CD4-positive, alpha-beta T cell (primary cell): ENCODE results near the gene HEXD. TPM values are rescaled to one million over a fixed set of nuclear protein-coding genes. Genes with fewer than 3 reads are reported as not detected.

Experiments
- ATAC-seq: fragments of 200-7000 bp; cut with Tn5 transposase; one replicate; pipeline ENCODE4 v1.10.0; 2022; ENCODE audit warnings: mild to moderate bottlenecking; ENCODE audit not compliant: poor library complexity
- CTCF ChIA-PET: fragments of 350-600 bp; sonication (Branson Sonifier 250); formaldehyde crosslinking; loops from one replicate; lab custom pipeline; 2021; ENCODE audit warnings: antibody characterized with exemption, inconsistent platforms; lab: Charles Lee
- POLR2A ChIA-PET: fragments of 350-600 bp; sonication (Branson Sonifier 250); formaldehyde crosslinking; loops from one replicate; lab custom pipeline; 2021; ENCODE audit warnings: antibody characterized with exemption, inconsistent platforms; lab: Charles Lee
- DNase-seq, 14 experiments: peaks; one replicate each; pipeline ENCODE4 v3.0.0-alpha.2; 2013 to 2020; ENCODE audit warnings: mixed read lengths in 2 of 14
- H3K27ac ChIP-seq, 2 donors: one replicate each; pipeline versions ENCODE4 v1.5.1 to v1.7.0; 2013; ENCODE audit warnings: low read length in 2 of 2, low read depth in 1 of 2, mild to moderate bottlenecking in 1 of 2
- H3K27me3 ChIP-seq, 2 experiments: 1 replicate in 1 of 2; 2 replicates in 1 of 2; pipeline versions ENCODE4 v1.6.1 to v1.7.0; 2013; ENCODE audit warnings: low read length in 2 of 2, control low read depth in 1 of 2, mild to moderate bottlenecking in 1 of 2, moderate library complexity in 1 of 2; ENCODE audit not compliant: insufficient read depth in 2 of 2, control insufficient read depth in 1 of 2
- H3K36me3 ChIP-seq: one replicate; pipeline ENCODE4 v1.6.1; 2013; ENCODE audit warnings: low read length, control low read depth; ENCODE audit not compliant: insufficient read depth
- H3K4me1 ChIP-seq: one replicate; pipeline ENCODE4 v1.6.1; 2013; ENCODE audit warnings: low read length, control low read depth; ENCODE audit not compliant: insufficient read depth
- H3K4me3 ChIP-seq: one replicate; pipeline ENCODE4 v1.5.1; 2013; ENCODE audit warnings: mild to moderate bottlenecking, low read length, moderate library complexity
- H3K9me3 ChIP-seq, 2 experiments: 1 replicate in 1 of 2; 2 replicates in 1 of 2; pipeline versions ENCODE4 v1.6.1 to v1.7.0; 2013; ENCODE audit warnings: low read length in 2 of 2, mild to moderate bottlenecking in 2 of 2, control low read depth in 1 of 2, moderate library complexity in 1 of 2; ENCODE audit not compliant: control insufficient read depth in 1 of 2, insufficient read depth in 1 of 2
- H3K27ac Mint-ChIP-seq: one replicate; pipeline ENCODE4 v1.8.0; 2020; ENCODE audit warnings: mixed read lengths
- H3K27me3 Mint-ChIP-seq: one replicate; pipeline ENCODE4 v1.8.0; 2021; ENCODE audit warnings: mixed read lengths
- H3K36me3 Mint-ChIP-seq: one replicate; pipeline ENCODE4 v1.8.0; 2021; ENCODE audit warnings: low read depth, mixed read lengths
- H3K4me1 Mint-ChIP-seq: one replicate; pipeline ENCODE4 v1.8.0; 2021; ENCODE audit warnings: low read depth, mixed read lengths
- H3K4me3 Mint-ChIP-seq: one replicate; pipeline ENCODE4 v1.8.0; 2020; ENCODE audit warnings: mild to moderate bottlenecking, mixed read lengths
- H3K9me3 Mint-ChIP-seq: one replicate; pipeline ENCODE4 v1.8.0; 2020; ENCODE audit warnings: mixed read lengths
- intact Hi-C, 2 experiments: fragments of 100-400 bp; cut with DNase I in 1 of 2; cut with micrococcal nuclease in 1 of 2; formaldehyde crosslinking; loops; one replicate each; pipeline versions ENCODE4 v1.15.1 to v1.9.0; 2023 to 2025; cut with DNase I, micrococcal nuclease
- total RNA-seq, 174 experiments: library from RNA in 2 of 174; stranded (reverse) in 2 of 174; gene quantifications; one replicate each; pipeline ENCODE4 v1.2.3 and lab custom pipeline; 2021 to 2026
- TF ChIP-seq, protein P1 (sequence below): fragments of 200-600 bp; IDR thresholded peaks from one replicate; pipeline ENCODE4 v1.8.0; 2022; ENCODE audit warnings: antibody characterized with exemption, mild to moderate bottlenecking

HEXD gene
- total RNA-seq, 2 experiments from 2014 or later: 27.8 to 31.2 TPM

DNA sequence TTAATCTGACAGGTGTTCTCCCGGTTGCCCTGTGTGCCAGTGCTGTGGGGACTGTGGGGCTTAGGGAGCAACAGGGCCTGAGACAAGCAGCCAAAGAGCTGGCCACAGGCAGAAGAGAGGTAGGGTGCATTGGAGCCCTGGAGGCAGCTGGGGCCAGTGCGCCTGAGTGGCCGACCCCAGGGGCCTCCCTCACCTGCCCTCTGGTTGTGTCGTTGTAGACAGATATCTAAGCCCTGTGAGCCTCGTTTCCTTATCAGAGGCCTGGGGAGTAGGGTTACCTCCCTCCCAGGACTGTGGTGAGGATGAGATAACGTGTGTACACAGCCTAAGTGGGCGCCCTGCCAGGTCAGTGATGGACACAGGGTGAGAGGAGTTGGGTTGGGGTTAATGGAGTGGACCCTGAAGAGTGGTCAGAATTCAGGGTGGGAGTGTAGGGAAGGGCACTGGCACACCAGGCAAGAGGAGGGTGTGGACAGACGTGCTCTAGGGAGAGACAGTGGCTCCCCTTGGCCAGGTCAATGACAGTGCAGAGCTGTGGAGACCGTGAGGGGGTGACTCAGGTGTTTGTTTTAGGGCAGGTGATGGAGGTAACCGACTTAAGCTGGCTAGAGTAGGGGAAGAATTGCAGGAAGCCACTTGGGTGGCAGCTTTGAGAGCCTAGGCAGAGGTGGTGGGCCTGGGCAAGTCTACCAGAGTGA lies 43.8 kb downstream of the HEXD start:
- H3K36me3 ChIP-seq: peaks cover 68% of the 10 kb centered on the region
- Mint-ChIP-seq H3K9me3 (no peaks in the 10 kb centered on the region), H3K27ac (no peak overlapping the region), H3K4me1 (peaks cover 38% of the 10 kb centered on the region), H3K4me3 (peak overlapping the region; percentile 45), H3K27me3 (no peaks in the 10 kb centered on the region), H3K36me3 (peaks cover 81% of the 10 kb centered on the region)
- peak in 1 of 14 experiments; percentile 11 for DNase-seq
- TF ChIP-seq, protein P1, sequence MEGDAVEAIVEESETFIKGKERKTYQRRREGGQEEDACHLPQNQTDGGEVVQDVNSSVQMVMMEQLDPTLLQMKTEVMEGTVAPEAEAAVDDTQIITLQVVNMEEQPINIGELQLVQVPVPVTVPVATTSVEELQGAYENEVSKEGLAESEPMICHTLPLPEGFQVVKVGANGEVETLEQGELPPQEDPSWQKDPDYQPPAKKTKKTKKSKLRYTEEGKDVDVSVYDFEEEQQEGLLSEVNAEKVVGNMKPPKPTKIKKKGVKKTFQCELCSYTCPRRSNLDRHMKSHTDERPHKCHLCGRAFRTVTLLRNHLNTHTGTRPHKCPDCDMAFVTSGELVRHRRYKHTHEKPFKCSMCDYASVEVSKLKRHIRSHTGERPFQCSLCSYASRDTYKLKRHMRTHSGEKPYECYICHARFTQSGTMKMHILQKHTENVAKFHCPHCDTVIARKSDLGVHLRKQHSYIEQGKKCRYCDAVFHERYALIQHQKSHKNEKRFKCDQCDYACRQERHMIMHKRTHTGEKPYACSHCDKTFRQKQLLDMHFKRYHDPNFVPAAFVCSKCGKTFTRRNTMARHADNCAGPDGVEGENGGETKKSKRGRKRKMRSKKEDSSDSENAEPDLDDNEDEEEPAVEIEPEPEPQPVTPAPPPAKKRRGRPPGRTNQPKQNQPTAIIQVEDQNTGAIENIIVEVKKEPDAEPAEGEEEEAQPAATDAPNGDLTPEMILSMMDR: no peak
- no peak overlapping the region for H3K4me3 ChIP-seq
- no peaks in the 10 kb centered on the region for H3K27me3 ChIP-seq
- ATAC-seq: no peak
- ChIA-PET CTCF (interaction anchor here (0.6 kb wide), 1 partner anchor 9 kb away, joined by 3 read pairs; no protein-coding TSS in a partner anchor), POLR2A (no interaction called here)
- H3K4me1 ChIP-seq: peaks cover 36% of the 10 kb centered on the region
- H3K27ac ChIP-seq: no peak overlapping the region
- intact Hi-C loops: no loop called here
- no peaks in the 10 kb centered on the region for H3K9me3 ChIP-seq

DNA sequence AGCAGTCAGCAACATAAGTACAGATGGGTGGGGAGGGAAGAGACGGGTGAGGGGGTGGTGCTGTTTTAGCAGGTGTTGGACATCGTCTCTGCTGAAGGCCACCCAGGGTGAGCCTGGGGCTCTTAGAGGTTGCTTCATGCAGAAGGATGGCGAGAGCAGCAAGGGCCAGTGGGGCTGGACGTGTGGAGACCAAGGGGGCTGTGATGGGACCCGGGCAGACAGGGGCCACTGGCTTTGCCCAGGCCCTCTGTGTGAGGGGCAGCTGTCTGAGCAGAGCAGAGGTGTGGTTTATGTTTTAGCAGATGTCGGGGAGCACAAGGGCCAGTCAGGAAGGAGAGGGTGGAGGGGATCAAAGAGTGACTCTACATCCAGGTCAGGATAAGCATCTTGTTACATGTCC lies 45.2 kb downstream of the HEXD start:
- Histone ChIP-seq H3K4me1 (peaks cover 24% of the 10 kb centered on the region), H3K36me3 (peaks cover 80% of the 10 kb centered on the region), H3K27ac (no peak overlapping the region), H3K9me3 (no peaks in the 10 kb centered on the region), H3K27me3 (no peaks in the 10 kb centered on the region), H3K4me3 (no peak overlapping the region)
- no peak overlapping the region for H3K4me3 Mint-ChIP-seq
- H3K27me3 Mint-ChIP-seq: no peaks in the 10 kb centered on the region
- ChIA-PET POLR2A (no interaction called here), CTCF (no interaction called here)
- H3K36me3 Mint-ChIP-seq: peaks cover 83% of the 10 kb centered on the region
- DNase-seq: no peak
- TF ChIP-seq, protein P1: no peak
- intact Hi-C loops: no loop called here
- no peaks in the 10 kb centered on the region for H3K9me3 Mint-ChIP-seq
- ATAC-seq: no peak
- H3K27ac Mint-ChIP-seq: no peak overlapping the region
- peaks cover 27% of the 10 kb centered on the region for H3K4me1 Mint-ChIP-seq

DNA sequence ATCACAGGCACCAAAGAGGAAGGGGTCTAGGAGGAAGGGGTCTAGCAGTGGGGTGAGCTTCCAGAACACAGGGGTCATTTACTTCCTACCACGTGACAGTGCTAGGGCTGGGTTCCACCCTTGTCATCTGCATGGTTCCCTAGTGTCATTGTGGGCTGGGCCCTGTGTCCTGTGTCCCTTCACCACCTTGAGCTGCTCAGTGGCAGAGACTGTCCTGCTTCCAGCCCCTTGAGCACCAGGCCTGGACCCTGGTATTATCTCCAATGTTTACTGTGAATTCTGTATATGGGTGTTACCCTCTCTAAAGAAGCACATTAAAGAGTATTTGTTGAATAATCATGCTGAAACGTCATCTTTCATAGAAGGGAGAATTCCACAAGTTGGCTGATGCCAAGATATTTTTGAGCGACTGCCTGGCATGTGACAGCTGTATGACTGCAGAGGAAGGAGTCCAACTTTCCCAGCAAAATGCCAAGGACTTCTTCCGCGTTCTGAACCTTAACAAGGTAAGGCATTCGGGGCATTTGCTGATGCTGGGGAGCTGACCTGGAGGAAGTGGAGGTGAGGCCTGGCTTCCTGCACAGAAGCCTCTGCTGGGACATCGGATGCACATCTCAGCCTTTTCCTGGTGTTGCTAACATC lies 45.9 kb downstream of the HEXD start:
- no peak overlapping the region for H3K4me3 ChIP-seq
- H3K36me3 ChIP-seq: peaks cover 86% of the 10 kb centered on the region
- TF ChIP-seq, protein P1: no peak
- intact Hi-C loops: no loop called here
- no peaks in the 10 kb centered on the region for H3K27me3 ChIP-seq
- CTCF ChIA-PET: no interaction called here
- Mint-ChIP-seq H3K27me3 (no peaks in the 10 kb centered on the region), H3K27ac (no peak overlapping the region), H3K4me1 (peaks cover 25% of the 10 kb centered on the region), H3K4me3 (no peak overlapping the region), H3K9me3 (no peaks in the 10 kb centered on the region), H3K36me3 (peaks cover 87% of the 10 kb centered on the region)
- no peak overlapping the region for H3K27ac ChIP-seq
- ATAC-seq (no peak), DNase-seq (no peak)
- H3K4me1 ChIP-seq: peaks cover 22% of the 10 kb centered on the region
- POLR2A ChIA-PET: no interaction called here
- H3K9me3 ChIP-seq: no peaks in the 10 kb centered on the region
